Endodermal cell (in vitro differentiated cells): Measurements from ENCODE around the gene SLC5A10. TPM values are rescaled to one million over a fixed set of nuclear protein-coding genes. Genes with fewer than 3 reads are reported as not detected.

ENCODE experiments used
- DNase-seq: peaks from one replicate; pipeline ENCODE4 v3.0.0-alpha.2; 2017
- H3K27ac ChIP-seq: 2 replicates; pipeline ENCODE4 v1.5.1; 2013; ENCODE audit warnings: mild to moderate bottlenecking, low read depth, low read length, moderate library complexity
- H3K27me3 ChIP-seq: 2 replicates; pipeline ENCODE4 v1.6.1; 2013; ENCODE audit warnings: mild to moderate bottlenecking, low read length, moderate library complexity; ENCODE audit not compliant: insufficient read depth, control insufficient read depth, poor library complexity, severe bottlenecking
- H3K36me3 ChIP-seq: 2 replicates; pipeline ENCODE4 v1.7.0; 2013; ENCODE audit warnings: mild to moderate bottlenecking, low read length, moderate library complexity; ENCODE audit not compliant: control insufficient read depth, insufficient read depth
- H3K4me1 ChIP-seq: one replicate; pipeline ENCODE4 v1.7.0; 2013; ENCODE audit warnings: low read length; ENCODE audit not compliant: control insufficient read depth, insufficient read depth
- H3K4me3 ChIP-seq: 2 replicates; pipeline ENCODE4 v1.5.1; 2013; ENCODE audit warnings: mild to moderate bottlenecking, low read length, moderate library complexity
- H3K9ac ChIP-seq: 2 replicates; pipeline ENCODE4 v1.6.1; 2013; ENCODE audit warnings: mild to moderate bottlenecking, low read length, moderate library complexity; ENCODE audit not compliant: poor library complexity, severe bottlenecking; ENCODE audit errors: extremely low read depth
- H3K9me3 ChIP-seq: 2 replicates; pipeline ENCODE4 v1.6.1; 2013; ENCODE audit warnings: mild to moderate bottlenecking, low read length, moderate library complexity; ENCODE audit not compliant: control insufficient read depth
- H3K27ac Mint-ChIP-seq: 2 replicates; pipeline ENCODE4 v1.8.0; 2020; ENCODE audit warnings: mixed read lengths
- H3K27me3 Mint-ChIP-seq: 2 replicates; pipeline ENCODE4 v1.8.0; 2021; ENCODE audit warnings: mild to moderate bottlenecking, mixed read lengths; ENCODE audit not compliant: insufficient read depth
- H3K36me3 Mint-ChIP-seq: 2 replicates; pipeline ENCODE4 v1.8.0; 2020; ENCODE audit warnings: low read depth, mixed read lengths
- H3K4me1 Mint-ChIP-seq: 2 replicates; pipeline ENCODE4 v1.8.0; 2020; ENCODE audit warnings: mixed read lengths
- H3K4me3 Mint-ChIP-seq: 2 replicates; pipeline ENCODE4 v1.8.0; 2020; ENCODE audit warnings: mild to moderate bottlenecking, moderate library complexity, mixed read lengths
- H3K9me3 Mint-ChIP-seq: 2 replicates; pipeline ENCODE4 v1.8.0; 2020; ENCODE audit warnings: mild to moderate bottlenecking, mixed read lengths
- WGBS, 2 experiments: methylation state at CpG; one replicate each; pipeline versions ENCODE4 v1.1.5 to v1.1.7; 2013; ENCODE audit warnings: missing lambda C conversion rate in 2 of 2, mixed read lengths in 1 of 2; ENCODE audit not compliant: insufficient coverage in 1 of 2, insufficient read length in 1 of 2; 5-methylcytosine and 5-hydroxymethylcytosine counted together
- total RNA-seq, 2 donors: library from RNA; stranded (reverse); fragmentation: NEBNext Ultra II Directional in 1 of 2; extraction: Animal tissue kit (Norgen Biotek cat#: 25700) in 1 of 2; gene quantifications; 2 replicates in 1 of 2; 3 replicates in 1 of 2; pipeline ENCODE4 v1.2.1, GENCODE V29; 2021
- TF ChIP-seq, protein P1 (sequence below): fragments of 200-600 bp; sonication (generic); conservative IDR thresholded peaks from 2 replicates; pipeline ENCODE4 v1.5.0; 2021; ENCODE audit warnings: antibody characterized with exemption, mild to moderate bottlenecking

The SLC5A10 gene
- total RNA-seq, 2 donors from 2014 or later: 0.11 to 0.29 TPM

DNA sequence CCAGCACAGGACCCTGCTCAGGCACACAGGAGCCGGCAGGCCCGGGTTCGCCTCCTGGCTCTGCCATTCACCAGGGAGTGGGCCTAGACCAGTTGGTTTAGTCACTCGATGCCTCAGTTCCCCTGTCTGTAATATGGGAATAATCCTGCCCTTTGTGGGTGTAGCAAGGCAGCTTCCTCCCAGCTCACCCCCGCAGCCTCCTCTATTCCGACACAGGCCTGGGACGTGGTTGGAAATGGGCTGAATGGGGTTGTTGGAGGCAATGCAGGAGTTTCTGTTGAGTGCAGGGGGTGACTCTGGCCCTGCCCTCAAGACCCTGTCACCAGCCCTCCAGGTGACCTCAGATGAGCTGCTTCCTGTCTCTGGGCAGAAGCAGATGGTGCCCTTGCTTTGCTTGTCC, 19.8 kb downstream of the SLC5A10 start:
- no peaks in the 10 kb centered on the region for H3K9me3 ChIP-seq
- 92 to 100% methylated on average over 4 to 7 of the region's 7 CpGs for WGBS, 2 experiments
- Mint-ChIP-seq H3K27ac (no peak overlapping the region), H3K9me3 (no peaks in the 10 kb centered on the region), H3K4me3 (no peak overlapping the region), H3K4me1 (peaks cover 4% of the 10 kb centered on the region), H3K36me3 (peaks cover 35% of the 10 kb centered on the region), H3K27me3 (no peaks in the 10 kb centered on the region)
- H3K36me3 ChIP-seq: peaks cover 10% of the 10 kb centered on the region
- no peak overlapping the region for H3K4me3 ChIP-seq
- TF ChIP-seq, protein P1, sequence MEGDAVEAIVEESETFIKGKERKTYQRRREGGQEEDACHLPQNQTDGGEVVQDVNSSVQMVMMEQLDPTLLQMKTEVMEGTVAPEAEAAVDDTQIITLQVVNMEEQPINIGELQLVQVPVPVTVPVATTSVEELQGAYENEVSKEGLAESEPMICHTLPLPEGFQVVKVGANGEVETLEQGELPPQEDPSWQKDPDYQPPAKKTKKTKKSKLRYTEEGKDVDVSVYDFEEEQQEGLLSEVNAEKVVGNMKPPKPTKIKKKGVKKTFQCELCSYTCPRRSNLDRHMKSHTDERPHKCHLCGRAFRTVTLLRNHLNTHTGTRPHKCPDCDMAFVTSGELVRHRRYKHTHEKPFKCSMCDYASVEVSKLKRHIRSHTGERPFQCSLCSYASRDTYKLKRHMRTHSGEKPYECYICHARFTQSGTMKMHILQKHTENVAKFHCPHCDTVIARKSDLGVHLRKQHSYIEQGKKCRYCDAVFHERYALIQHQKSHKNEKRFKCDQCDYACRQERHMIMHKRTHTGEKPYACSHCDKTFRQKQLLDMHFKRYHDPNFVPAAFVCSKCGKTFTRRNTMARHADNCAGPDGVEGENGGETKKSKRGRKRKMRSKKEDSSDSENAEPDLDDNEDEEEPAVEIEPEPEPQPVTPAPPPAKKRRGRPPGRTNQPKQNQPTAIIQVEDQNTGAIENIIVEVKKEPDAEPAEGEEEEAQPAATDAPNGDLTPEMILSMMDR: no peak
- H3K27ac ChIP-seq: no peak overlapping the region
- DNase-seq: no peak
- no peak overlapping the region for H3K9ac ChIP-seq
- peaks cover 3% of the 10 kb centered on the region for H3K4me1 ChIP-seq
- no peaks in the 10 kb centered on the region for H3K27me3 ChIP-seq

DNA sequence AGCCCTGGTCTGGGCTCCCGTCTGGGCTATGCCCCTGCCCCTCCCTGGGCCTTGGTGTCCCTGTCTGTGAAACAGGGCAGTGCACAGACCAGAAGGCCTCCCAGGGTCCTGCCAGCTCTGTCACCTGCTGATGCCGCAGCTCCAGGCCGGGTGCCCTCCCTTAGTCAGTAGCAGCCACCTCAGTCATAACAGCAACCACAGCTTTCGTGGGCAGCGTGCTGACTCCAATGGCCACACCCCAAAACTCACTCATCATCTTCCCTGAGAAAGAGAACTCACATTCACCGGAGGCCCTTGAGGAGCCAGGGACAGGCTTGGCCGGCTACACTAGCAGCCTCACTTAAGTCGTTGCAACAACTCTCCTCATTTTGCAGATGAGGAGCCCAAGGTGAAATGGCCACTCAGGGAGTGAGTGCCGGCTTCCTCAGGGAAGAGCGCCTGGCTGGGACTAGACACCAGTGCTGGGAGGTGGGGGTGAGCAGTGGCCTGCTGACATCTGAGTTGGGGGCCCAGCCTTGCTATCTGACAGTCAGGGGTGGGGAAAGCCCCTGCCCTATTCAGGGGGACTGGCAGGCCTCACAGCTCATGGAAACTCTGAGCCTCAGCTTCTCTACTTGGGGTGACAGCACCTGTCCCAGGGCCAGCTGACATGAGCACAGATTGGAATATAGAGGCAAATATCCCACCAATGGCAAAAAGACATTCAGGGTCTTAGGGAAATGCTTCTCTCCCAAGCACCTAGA, 22.6 kb downstream of the SLC5A10 start:
- no peak for DNase-seq
- WGBS, 2 experiments: 93 to 94% methylated on average over 6 to 10 of the region's 10 CpGs
- Histone ChIP-seq H3K9ac (no peak overlapping the region), H3K4me1 (no peaks in the 10 kb centered on the region), H3K9me3 (no peaks in the 10 kb centered on the region), H3K27ac (no peak overlapping the region), H3K36me3 (peaks cover 31% of the 10 kb centered on the region), H3K27me3 (no peaks in the 10 kb centered on the region), H3K4me3 (no peak overlapping the region)
- Mint-ChIP-seq H3K9me3 (no peaks in the 10 kb centered on the region), H3K36me3 (peaks cover 50% of the 10 kb centered on the region), H3K27ac (no peak overlapping the region), H3K4me3 (no peak overlapping the region), H3K4me1 (no peaks in the 10 kb centered on the region), H3K27me3 (no peaks in the 10 kb centered on the region)
- TF ChIP-seq, protein P1: no peak

DNA sequence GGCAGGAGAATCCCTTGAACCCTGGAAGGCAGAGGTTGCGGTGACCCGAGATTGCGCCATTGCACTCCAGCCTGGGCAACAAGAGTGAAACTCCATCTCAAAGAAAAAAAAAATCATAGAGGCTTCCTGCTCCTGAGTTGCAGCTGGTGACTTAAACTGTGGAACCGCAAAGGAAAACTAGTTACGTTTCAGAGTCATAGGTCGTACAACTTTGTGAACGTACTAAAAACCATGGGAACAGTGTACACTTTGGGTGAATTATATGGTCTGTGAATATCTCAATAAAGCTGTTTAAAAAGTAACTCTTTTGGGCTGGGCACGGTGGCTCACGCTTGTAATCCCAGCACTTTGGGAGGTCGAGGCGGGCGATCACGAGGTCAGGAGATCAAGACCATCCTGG, 23.6 kb downstream of the SLC5A10 start:
- H3K4me3 Mint-ChIP-seq: no peak overlapping the region
- Histone ChIP-seq H3K27ac (no peak overlapping the region), H3K9me3 (no peaks in the 10 kb centered on the region), H3K27me3 (no peaks in the 10 kb centered on the region), H3K9ac (no peak overlapping the region), H3K36me3 (peaks cover 31% of the 10 kb centered on the region), H3K4me1 (no peaks in the 10 kb centered on the region), H3K4me3 (no peak overlapping the region)
- no peaks in the 10 kb centered on the region for H3K4me1 Mint-ChIP-seq
- H3K36me3 Mint-ChIP-seq: peaks cover 48% of the 10 kb centered on the region
- no peak for DNase-seq
- no peaks in the 10 kb centered on the region for H3K9me3 Mint-ChIP-seq
- WGBS, 2 experiments: 96 to 98% methylated on average over 13 of the region's 13 CpGs
- TF ChIP-seq, protein P1: no peak
- H3K27me3 Mint-ChIP-seq: no peaks in the 10 kb centered on the region
- H3K27ac Mint-ChIP-seq: no peak overlapping the region
